HG03139 (cell line): ENCODE measurements around the gene DHRS13.
A peak's percentile ranks its signal among the peaks of the same experiment; 100 is the strongest.
"Not testable (repeated sequence)": the region's sequence is repeated elsewhere in the genome, so short reads cannot be mapped to it uniquely, and the experiment has no call there.

Source experiments
- ATAC-seq: cut with Tn5 transposase; IDR thresholded peaks from one replicate; pipeline ENCODE4 v1.9.1; 2021; ENCODE audit not compliant: unreplicated experiment

Gene DHRS13

GRCh38 chr17:28906276-28906675, 3.4 kb upstream of the DHRS13 start:
- ATAC-seq, result no peak

DNA sequence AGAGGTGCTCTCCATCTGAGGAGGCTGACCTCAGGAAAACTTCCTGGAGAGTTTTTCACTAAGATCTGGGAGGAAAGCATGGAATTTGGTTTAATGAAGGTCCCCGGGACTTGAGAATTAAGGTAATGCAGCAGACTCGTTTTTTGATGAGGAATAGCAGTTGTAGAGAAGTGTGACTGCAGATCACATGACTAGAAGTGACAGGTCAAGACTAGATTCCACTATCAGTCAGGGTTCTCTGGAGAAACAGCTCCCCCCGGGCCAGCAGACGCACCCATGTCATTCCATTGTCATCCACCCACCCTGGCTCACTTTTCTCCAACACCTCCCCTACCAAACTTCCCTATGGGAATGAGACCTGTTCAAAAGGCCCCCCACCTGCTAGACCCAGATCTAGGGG, 1.9 kb upstream of the DHRS13 start:
- no peak for ATAC-seq

DNA sequence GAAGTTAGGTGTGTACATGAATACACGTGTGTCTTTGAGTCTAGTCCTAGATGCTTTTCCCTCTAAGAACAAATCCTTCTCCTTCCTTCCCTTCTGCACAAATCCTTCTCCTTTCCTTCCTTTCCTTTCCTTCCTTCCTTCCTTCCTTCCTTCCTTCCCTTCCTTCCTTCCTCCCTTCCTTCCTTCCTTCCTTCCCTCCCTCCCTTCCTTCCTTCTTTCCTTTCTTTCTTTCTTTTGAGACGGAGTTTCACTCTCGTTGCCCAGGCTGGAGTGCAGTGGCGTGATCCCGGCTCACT, 615 bp upstream of the DHRS13 start:
- not testable (repeated sequence) for ATAC-seq

GRCh38 chr17:28901866-28902818, 737 bp downstream of the DHRS13 start:
- ATAC-seq, result peak; percentile 27

GRCh38 chr17:28900986-28901726, 1.7 kb downstream of the DHRS13 start:
- ATAC-seq, result no peak

GRCh38 chr17:28899212-28899815, 3.6 kb downstream of the DHRS13 start:
- no peak for ATAC-seq

GRCh38 chr17:28898527-28898955, 4.3 kb downstream of the DHRS13 start:
- ATAC-seq, result no peak

GRCh38 chr17:28897769-28898526, 4.9 kb downstream of the DHRS13 start:
- no peak for ATAC-seq

- no peak for ATAC-seq
These were observed 5.8 kb downstream of the DHRS13 start, which contains the start of gene FLOT2 for GRCh38 chr17:28896884-28897768. TSS of gene FLOT2 (minus strand) at chr17:28897733. CDS start at chr17:28897574, 159 bp downstream.

GRCh38 chr17:28896491-28896883, 6.4 kb downstream of the DHRS13 start:
- ATAC-seq, result no peak

- no peak for ATAC-seq
These were observed 7.0 kb downstream of the DHRS13 start for GRCh38 chr17:28895794-28896447.

DNA sequence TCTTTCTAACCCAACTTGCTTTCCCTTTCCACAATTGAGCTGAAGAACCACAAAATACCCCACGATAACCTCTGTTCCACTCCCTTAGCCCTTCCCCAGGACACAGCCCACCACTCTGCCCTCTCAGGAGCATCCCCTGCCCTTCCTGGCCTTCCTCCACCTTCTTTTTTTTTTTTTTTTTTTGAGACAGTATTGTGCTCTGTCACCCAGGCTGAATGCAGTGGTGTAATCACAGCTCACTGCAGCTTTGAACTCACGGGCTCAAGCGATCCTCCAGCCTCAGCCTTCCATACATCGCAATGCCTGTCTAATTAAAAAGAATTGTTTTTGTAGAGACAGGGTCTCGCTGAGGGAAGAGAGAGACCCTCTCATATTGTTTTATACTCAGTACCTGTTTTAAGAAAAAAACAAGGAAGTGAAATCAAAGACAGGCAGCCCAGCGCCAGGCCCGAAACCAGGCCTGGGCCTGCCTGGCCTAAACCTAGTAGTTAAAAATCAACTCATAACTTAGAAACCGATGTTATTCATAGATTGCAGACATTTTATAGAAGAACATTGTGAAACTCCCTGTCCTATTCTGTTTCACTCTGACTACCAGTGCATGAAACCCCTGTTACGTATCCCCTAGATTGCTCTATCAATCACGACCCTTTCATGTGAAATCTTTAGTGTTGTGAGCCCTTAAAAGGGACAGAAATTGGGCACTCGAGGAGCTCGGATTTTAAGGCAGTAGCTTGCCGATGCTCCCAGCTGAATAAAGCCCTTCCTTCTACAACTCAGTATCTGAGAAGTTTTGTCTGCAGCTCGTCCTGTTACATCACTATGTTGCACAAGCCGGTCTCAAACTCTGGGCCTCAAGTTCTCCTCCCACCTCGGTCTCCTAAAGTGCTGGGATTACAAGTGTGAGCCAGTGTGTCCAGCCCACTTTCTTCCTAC, 9.4 kb downstream of the DHRS13 start:
- not testable (repeated sequence) for ATAC-seq

DNA sequence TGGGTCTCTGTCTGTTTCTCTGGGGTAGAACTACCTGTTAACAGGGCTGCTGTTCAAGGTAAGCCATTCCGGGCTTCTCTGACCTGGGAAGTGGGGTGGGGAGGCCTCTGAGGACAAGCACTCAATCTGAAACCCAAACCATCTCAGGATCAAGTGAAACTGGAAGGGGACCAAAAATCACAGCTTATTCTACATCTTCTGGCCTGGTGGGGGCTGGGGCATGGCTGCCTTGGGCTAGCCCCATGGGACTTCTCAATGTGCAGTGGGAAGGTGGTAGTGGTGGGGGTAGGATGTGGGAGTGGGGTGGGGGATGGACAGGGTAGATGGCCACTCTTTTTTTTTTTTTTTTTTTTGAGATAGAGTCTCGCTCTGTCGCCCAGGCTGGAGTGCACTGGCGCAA, 10.9 kb downstream of the DHRS13 start:
- no peak for ATAC-seq

- ATAC-seq, result no peak
These were observed 11.7 kb downstream of the DHRS13 start for GRCh38 chr17:28891201-28891600.

GRCh38 chr17:28889996-28890395, 12.9 kb downstream of the DHRS13 start:
- no peak for ATAC-seq

DNA sequence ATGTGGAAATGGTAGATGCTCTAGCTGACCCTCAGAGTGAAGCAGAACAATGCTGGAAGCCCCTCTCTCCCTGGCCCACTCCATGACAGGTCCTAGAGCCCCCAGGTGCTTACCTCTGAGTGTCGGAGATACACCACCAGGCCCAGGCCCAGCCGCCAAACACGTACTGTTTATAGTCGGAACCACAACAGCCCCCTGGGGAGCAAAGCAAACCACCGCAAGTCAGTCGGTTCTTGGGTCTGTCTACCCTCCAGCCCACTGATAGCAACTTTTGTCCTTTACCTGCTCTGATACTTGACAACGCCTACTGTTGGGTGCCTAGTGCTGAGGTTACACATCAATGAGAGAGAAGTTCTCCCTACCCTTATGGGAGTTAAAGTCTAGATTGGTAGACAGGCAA, 14.0 kb downstream of the DHRS13 start:
- ATAC-seq, result no peak

DNA sequence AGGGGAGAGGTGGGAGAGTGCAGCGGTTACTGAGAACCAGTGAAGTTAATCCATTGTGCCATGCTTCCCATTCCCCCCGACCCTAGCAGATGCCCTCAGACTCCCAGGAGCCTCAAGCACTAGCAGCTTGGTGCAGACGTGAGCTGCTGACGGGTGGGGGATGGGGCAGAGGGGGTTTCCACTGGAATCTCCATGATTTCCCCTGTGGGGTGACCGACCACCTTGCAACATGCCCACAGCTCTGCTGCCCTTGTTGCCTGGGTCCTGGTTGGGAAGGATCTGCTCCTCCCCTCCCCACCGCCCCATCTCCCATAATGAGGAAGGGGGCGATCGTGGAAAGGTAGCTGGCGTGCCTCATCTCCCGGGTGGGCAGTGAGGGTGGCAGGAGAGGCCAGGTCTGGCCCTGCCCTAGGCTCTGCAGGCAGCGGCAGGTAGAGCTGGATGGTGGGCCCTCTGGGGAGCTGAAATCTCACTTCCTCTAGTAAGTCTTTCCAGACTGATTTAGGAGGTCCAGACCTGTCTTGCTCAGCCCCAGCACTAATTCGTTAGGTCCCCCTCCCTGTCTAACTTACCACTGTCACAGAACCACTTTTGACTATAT, 14.9 kb downstream of the DHRS13 start:
- ATAC-seq, result no peak

- ATAC-seq, result no peak
These were observed 16.9 kb downstream of the DHRS13 start for GRCh38 chr17:28885951-28886350.
